Measurements from ENCODE around the gene SMDT1.

DNA sequence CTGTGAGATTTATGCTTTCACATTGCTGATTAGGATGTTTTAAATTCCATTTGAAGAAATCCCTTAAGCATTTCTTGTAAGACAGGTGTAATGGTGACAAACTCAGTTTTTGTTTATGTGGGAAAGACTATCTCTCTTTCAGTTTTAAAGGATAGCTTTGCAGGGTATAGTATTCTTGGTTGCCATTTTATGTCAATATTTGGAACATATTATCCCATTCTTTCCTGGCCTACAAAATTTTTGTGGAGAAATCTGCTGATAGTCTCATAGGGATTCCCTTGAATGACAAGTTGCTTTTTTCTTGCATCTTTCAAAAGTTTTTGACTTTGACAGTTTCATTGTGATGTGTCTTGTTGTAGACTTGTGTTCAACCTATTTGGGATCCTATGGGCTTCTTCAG is 37.7 kb upstream of the SMDT1 start:
- TF ChIP-seq, protein P1, sequence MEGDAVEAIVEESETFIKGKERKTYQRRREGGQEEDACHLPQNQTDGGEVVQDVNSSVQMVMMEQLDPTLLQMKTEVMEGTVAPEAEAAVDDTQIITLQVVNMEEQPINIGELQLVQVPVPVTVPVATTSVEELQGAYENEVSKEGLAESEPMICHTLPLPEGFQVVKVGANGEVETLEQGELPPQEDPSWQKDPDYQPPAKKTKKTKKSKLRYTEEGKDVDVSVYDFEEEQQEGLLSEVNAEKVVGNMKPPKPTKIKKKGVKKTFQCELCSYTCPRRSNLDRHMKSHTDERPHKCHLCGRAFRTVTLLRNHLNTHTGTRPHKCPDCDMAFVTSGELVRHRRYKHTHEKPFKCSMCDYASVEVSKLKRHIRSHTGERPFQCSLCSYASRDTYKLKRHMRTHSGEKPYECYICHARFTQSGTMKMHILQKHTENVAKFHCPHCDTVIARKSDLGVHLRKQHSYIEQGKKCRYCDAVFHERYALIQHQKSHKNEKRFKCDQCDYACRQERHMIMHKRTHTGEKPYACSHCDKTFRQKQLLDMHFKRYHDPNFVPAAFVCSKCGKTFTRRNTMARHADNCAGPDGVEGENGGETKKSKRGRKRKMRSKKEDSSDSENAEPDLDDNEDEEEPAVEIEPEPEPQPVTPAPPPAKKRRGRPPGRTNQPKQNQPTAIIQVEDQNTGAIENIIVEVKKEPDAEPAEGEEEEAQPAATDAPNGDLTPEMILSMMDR (IDR thresholded peaks at IDR 0.05) = no peak
- TF ChIP-seq PHF8 (IDR thresholded peaks at IDR 0.05; ENCODE audit: borderline replicate concordance, low read depth) (no peak), RAD21 (conservative IDR thresholded peaks at IDR 0.05 in 1 of 2, IDR thresholded peaks at IDR 0.05 in 1 of 2) (no peak), EHMT2 (IDR thresholded peaks at IDR 0.05; ENCODE audit: low read depth) (no peak)
